Karpas-422 (cell line): ENCODE results near the gene PLPP3. TPM values are rescaled to one million over a fixed set of nuclear protein-coding genes. Genes with fewer than 3 reads are reported as not detected.

ENCODE experiments used
- DNase-seq: peaks from one replicate; pipeline ENCODE4 v3.0.0-alpha.2; 2015
- H2AFZ ChIP-seq: fragments of 200-600 bp; sonication (generic); 2 replicates; pipeline ENCODE4 v1.6.1; 2014; ENCODE audit warnings: antibody characterized with exemption, low read length, mixed read lengths
- H3K27ac ChIP-seq: fragments of 200-600 bp; sonication (generic); 2 replicates; pipeline ENCODE4 v1.5.1; 2014; ENCODE audit warnings: mild to moderate bottlenecking, low read length, moderate library complexity
- H3K27me3 ChIP-seq: fragments of 200-600 bp; sonication (generic); 2 replicates; pipeline ENCODE4 v1.6.1; 2014; ENCODE audit warnings: low read length, mixed read lengths
- H3K36me3 ChIP-seq: fragments of 200-600 bp; sonication (generic); 2 replicates; pipeline ENCODE4 v1.6.1; 2014; ENCODE audit warnings: low read length, mixed read lengths; ENCODE audit not compliant: insufficient read depth
- H3K4me1 ChIP-seq: fragments of 200-600 bp; sonication (generic); 2 replicates; pipeline ENCODE4 v1.6.1; 2014; ENCODE audit warnings: mild to moderate bottlenecking, low read length, mixed read lengths
- H3K4me2 ChIP-seq: fragments of 200-600 bp; sonication (generic); 2 replicates; pipeline ENCODE4 v1.6.1; 2014; ENCODE audit warnings: low read length, low read depth, mild to moderate bottlenecking; ENCODE audit not compliant: poor library complexity, severe bottlenecking
- H3K4me3 ChIP-seq: fragments of 200-600 bp; sonication (generic); 2 replicates; pipeline ENCODE4 v1.5.1; 2014; ENCODE audit warnings: mild to moderate bottlenecking, antibody characterized with exemption, low read length, mixed read lengths
- H3K79me2 ChIP-seq: fragments of 200-600 bp; sonication (generic); 2 replicates; pipeline ENCODE4 v1.6.1; 2014; ENCODE audit warnings: mild to moderate bottlenecking, low read length, mixed read lengths
- H3K9ac ChIP-seq: fragments of 200-600 bp; sonication (generic); 2 replicates; pipeline ENCODE4 v1.6.0; 2014; ENCODE audit warnings: low read length
- H3K9me2 ChIP-seq: fragments of 200-600 bp; sonication (generic), shearing (Covaris generic); replicated peaks from 2 replicates; pipeline ENCODE4 v1.6.0; 2014; ENCODE audit warnings: mild to moderate bottlenecking, low read length, moderate library complexity; ENCODE audit not compliant: insufficient read depth
- H3K9me3 ChIP-seq: fragments of 300-700, 200-600 bp; sonication (generic); 2 replicates; pipeline ENCODE4 v1.6.1; 2014; ENCODE audit warnings: low read length, mixed read lengths
- H4K20me1 ChIP-seq: fragments of 200-600 bp; sonication (generic); 2 replicates; pipeline ENCODE4 v1.6.1; 2014; ENCODE audit warnings: mild to moderate bottlenecking, antibody characterized with exemption, low read length, low read depth; ENCODE audit not compliant: insufficient read depth
- total RNA-seq: library from RNA; depleted of rRNA; stranded (reverse); fragments of >200 nt; shearing (Covaris generic); gene quantifications from 2 replicates; pipeline ENCODE4 v1.2.3, GENCODE V29; 2014; ENCODE audit warnings: low replicate concordance

PLPP3 gene
- total RNA-seq, 1 experiment from 2014 or later, result 11.3 TPM

DNA sequence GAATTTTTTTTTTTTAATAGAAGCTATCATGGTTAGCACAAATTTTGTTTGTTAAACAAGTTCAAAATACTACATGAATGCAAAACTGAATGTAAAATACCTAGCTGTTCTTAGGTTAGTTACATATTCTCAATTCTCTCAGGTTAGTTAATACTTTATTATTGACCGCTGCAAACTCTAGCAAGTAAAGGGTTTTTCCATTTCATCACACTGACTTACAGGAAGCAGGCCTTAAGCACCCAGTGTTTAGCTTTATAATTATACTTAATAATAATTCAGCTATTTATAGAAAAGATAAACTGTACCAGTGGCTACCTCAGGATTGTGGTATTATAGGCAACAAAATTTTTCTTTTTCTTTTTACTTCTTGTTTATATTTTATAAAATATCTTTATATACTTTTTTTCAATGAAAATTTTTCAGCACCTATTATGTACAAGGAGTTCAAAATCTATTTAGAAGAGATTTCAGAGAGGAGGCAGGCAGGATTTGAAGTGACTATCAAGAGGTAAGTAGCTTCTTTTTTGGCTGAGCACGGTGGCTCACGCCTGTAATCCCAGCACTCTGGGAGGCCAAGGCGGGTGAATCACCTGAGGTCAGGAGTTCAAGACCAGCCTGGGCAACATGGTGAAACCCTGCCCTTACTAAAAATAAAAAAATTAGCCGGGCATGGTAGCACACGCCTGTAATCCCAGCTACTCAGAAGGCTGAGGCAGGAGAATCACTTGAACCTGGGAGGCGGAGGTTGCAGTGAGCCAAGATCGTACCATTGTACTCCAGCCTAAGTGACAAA lies 17.9 kb downstream of the PLPP3 start:
- no peaks in the 10 kb centered on the region for H3K9me3 ChIP-seq
- no peaks in the 10 kb centered on the region for H3K79me2 ChIP-seq
- no peak overlapping the region for H2AFZ ChIP-seq
- no peak overlapping the region for H3K4me3 ChIP-seq
- no peak overlapping the region for H3K4me2 ChIP-seq
- DNase-seq, result no peak
- H3K36me3 ChIP-seq, result no peaks in the 10 kb centered on the region
- no peaks in the 10 kb centered on the region for H3K27me3 ChIP-seq
- H4K20me1 ChIP-seq, result no peaks in the 10 kb centered on the region
- H3K9me2 ChIP-seq, result no peaks in the 10 kb centered on the region
- H3K9ac ChIP-seq, result no peak overlapping the region
- no peak overlapping the region for H3K27ac ChIP-seq
- peaks cover 9% of the 10 kb centered on the region for H3K4me1 ChIP-seq

DNA sequence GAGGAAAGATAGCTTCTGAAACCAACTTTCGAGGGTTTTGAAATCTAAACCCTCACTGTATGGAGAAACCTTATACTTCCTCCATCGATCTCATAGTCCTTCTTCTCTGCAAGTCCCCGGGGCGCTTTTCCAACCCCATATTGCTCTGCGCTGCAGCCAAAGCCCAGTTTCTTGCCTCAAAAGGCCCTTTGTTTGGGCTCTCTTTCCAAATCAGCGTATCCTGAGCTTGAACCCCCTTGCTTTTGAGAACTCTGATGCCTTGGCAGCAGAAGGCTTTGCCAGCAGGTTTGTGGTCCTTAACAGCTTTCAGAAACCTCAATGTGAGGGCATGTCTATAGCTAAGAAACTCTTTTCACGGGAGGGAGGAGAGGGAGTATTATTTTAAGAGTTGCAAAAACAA lies 21.6 kb downstream of the PLPP3 start:
- DNase-seq, result no peak
- Histone ChIP-seq H3K4me2 (no peak overlapping the region), H3K9me2 (no peaks in the 10 kb centered on the region), H3K4me3 (no peak overlapping the region), H3K27ac (no peak overlapping the region), H4K20me1 (no peaks in the 10 kb centered on the region), H3K9me3 (no peaks in the 10 kb centered on the region), H3K4me1 (peaks cover 17% of the 10 kb centered on the region), H3K9ac (no peak overlapping the region), H3K79me2 (no peaks in the 10 kb centered on the region), H3K36me3 (no peaks in the 10 kb centered on the region), H3K27me3 (no peaks in the 10 kb centered on the region), H2AFZ (no peak overlapping the region)

DNA sequence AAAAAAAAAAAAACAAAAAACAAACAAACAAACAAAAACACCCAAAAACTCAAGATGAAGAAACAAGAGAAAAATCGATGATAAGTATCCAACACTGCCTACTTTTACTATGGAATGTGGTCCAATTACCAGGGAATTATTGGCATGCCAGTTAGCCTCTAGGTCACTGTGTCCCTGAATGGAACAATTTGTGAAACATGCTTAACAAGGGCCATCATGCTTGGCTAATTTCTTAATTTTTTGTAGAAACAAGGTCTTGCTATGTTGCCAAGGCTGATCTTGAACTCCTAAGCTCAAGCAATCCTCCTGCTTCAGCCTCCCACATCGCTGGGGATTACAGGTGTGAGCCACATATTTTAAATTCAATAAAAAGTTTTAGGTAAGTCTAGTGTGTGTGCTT lies 23.9 kb downstream of the PLPP3 start:
- Histone ChIP-seq H3K4me1 (peaks cover 33% of the 10 kb centered on the region), H3K79me2 (no peaks in the 10 kb centered on the region), H4K20me1 (no peaks in the 10 kb centered on the region), H3K9ac (no peak overlapping the region), H2AFZ (no peak overlapping the region), H3K27ac (no peak overlapping the region), H3K9me2 (no peaks in the 10 kb centered on the region), H3K36me3 (no peaks in the 10 kb centered on the region), H3K4me2 (no peak overlapping the region), H3K4me3 (no peak overlapping the region), H3K9me3 (no peaks in the 10 kb centered on the region), H3K27me3 (no peaks in the 10 kb centered on the region)
- no peak for DNase-seq

DNA sequence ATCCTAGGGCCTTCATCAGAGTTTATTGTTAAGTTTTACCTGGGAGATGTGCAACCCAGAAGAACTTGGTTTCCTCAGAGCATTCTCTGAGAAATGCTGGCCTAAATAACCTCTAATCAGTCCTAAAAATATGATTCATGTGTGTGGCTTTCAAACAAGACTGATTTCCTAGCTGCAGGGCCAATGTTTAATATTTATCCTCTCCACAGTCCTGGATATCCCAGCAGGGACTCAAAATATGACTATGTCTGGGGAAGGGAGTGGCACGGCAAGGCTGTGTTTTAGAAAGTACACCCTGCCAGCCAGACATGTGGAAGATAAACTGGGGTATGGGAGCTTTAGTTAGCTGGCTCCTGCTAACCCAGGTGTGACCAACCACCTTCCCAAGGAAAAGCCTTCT lies 26.3 kb downstream of the PLPP3 start:
- no peaks in the 10 kb centered on the region for H3K9me3 ChIP-seq
- no peaks in the 10 kb centered on the region for H3K9me2 ChIP-seq
- H3K4me3 ChIP-seq, result no peak overlapping the region
- peaks cover 25% of the 10 kb centered on the region for H3K4me1 ChIP-seq
- no peak overlapping the region for H2AFZ ChIP-seq
- H4K20me1 ChIP-seq, result no peaks in the 10 kb centered on the region
- H3K27me3 ChIP-seq, result no peaks in the 10 kb centered on the region
- no peaks in the 10 kb centered on the region for H3K36me3 ChIP-seq
- no peak overlapping the region for H3K27ac ChIP-seq
- H3K9ac ChIP-seq, result no peak overlapping the region
- DNase-seq, result no peak
- H3K4me2 ChIP-seq, result no peak overlapping the region
- no peaks in the 10 kb centered on the region for H3K79me2 ChIP-seq

DNA sequence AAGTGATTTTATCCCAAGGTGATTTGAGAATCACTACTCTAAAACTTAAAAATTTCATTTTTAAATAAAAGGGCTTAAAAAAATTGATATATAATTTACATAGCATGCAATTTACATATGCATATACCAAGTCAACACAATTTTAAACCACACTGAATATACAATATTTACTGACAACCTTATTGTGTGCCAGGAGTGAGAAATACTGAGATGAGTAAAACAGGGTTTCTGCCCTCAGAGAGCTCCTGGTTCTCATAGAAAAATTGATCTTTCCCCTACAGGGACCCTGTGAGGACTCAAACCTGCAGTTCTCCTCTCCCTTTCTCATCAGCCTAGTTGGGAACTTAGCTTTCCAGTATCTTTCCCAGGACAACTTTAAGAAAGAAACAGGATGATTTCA lies 27.0 kb downstream of the PLPP3 start:
- no peak overlapping the region for H3K4me2 ChIP-seq
- no peak for DNase-seq
- H2AFZ ChIP-seq, result no peak overlapping the region
- no peaks in the 10 kb centered on the region for H3K27me3 ChIP-seq
- H4K20me1 ChIP-seq, result no peaks in the 10 kb centered on the region
- no peaks in the 10 kb centered on the region for H3K9me2 ChIP-seq
- no peak overlapping the region for H3K4me3 ChIP-seq
- H3K4me1 ChIP-seq, result peaks cover 25% of the 10 kb centered on the region
- H3K79me2 ChIP-seq, result no peaks in the 10 kb centered on the region
- H3K27ac ChIP-seq, result no peak overlapping the region
- no peaks in the 10 kb centered on the region for H3K9me3 ChIP-seq
- no peaks in the 10 kb centered on the region for H3K36me3 ChIP-seq
- no peak overlapping the region for H3K9ac ChIP-seq

DNA sequence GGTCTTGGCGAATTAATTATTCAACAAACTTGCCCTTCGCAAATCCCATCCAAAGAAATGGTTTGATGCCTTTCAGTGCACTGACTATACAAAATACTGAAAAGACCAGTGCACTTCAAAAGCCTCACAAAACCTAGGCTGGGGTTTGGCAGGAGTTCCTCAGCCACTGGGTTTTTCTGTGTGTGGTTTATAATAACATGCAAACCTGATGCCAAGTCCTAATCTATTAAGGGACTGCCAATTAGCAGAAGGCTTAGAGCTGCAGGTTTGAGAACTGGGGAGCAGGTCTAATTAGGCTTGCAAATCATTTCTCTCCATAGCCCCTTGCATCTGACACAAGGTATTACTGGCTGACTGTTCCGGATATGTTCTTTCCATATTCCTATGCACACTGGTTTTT lies 27.7 kb downstream of the PLPP3 start:
- no peaks in the 10 kb centered on the region for H3K9me2 ChIP-seq
- H3K4me3 ChIP-seq, result no peak overlapping the region
- no peaks in the 10 kb centered on the region for H3K79me2 ChIP-seq

DNA sequence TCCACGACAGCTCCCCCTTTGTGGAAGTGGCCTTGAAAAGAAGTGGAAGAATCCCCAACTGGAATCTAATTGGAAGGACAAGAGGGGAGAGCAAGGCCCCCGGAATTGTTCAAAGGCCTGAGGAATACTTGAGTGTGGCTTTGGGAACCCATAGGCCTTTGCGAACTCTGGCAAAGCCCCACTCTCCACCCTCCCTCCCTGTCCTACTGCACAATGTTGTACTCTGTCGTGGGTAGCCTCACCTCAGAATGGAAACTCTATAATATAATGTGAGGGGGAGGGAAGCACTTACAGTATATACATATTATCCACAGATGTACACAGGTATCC lies 28.5 kb downstream of the PLPP3 start:
- Histone ChIP-seq H3K27ac (no peak overlapping the region), H4K20me1 (no peaks in the 10 kb centered on the region), H3K27me3 (no peaks in the 10 kb centered on the region), H3K9ac (no peak overlapping the region), H3K9me3 (no peaks in the 10 kb centered on the region), H3K4me2 (no peak overlapping the region), H3K4me1 (peaks cover 22% of the 10 kb centered on the region), H3K9me2 (no peaks in the 10 kb centered on the region), H3K79me2 (no peaks in the 10 kb centered on the region), H2AFZ (no peak overlapping the region), H3K4me3 (no peak overlapping the region), H3K36me3 (no peaks in the 10 kb centered on the region)
- no peak for DNase-seq

More for the DNA sequence above, 27.7 kb downstream of the PLPP3 start:
- Histone ChIP-seq H3K36me3 (no peaks in the 10 kb centered on the region), H3K9ac (no peak overlapping the region), H3K4me2 (peak overlapping the region; percentile 20), H3K27me3 (no peaks in the 10 kb centered on the region), H4K20me1 (no peaks in the 10 kb centered on the region), H2AFZ (no peak overlapping the region), H3K9me3 (no peaks in the 10 kb centered on the region), H3K4me1 (peaks cover 25% of the 10 kb centered on the region), H3K27ac (no peak overlapping the region)
- peak; percentile 72 for DNase-seq

DNA sequence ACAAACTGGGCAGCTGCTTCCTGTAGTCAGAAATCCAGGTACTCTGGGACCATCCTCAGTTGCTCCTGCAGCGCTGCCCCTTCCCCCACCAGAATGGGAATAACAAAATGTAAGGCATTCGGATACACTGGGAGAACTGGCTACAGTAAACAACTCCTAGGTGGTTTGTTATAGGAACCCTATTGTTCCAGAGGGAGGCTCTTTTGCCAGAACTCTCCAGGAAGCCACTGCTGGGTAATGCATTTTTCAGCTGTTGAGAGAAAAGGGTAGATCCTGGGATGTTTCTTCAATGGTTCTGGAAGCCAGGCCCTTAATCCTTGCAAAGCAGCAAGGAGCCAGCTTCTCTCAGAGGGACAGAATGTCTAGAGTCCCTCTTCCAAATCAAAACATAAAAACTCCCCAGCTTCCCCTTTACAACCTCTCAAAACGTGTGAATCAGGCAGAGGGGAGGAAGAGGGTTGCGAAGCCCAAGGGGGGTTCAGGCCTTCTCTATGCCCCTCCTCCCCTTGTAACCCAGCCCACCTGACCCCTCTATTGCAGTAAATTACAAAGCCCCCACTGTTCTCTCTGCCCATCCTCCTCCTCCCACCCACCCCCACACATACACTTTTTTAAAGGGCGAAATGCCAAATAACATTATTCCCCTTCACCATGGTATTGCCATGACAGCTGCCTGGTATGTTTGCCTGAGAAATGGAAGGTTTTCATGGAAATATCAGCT lies 29.1 kb downstream of the PLPP3 start:
- Histone ChIP-seq H3K4me2 (no peak overlapping the region), H3K9ac (no peak overlapping the region), H2AFZ (no peak overlapping the region), H3K4me3 (no peak overlapping the region), H3K79me2 (no peaks in the 10 kb centered on the region), H3K27ac (no peak overlapping the region), H3K4me1 (peaks cover 17% of the 10 kb centered on the region), H3K9me3 (no peaks in the 10 kb centered on the region), H3K9me2 (no peaks in the 10 kb centered on the region), H4K20me1 (no peaks in the 10 kb centered on the region), H3K36me3 (no peaks in the 10 kb centered on the region), H3K27me3 (no peaks in the 10 kb centered on the region)
- DNase-seq, result no peak
